AG04450 (cell line): Measurements from ENCODE around the gene STIM1. TPM values are rescaled to one million over a fixed set of nuclear protein-coding genes. Genes with fewer than 3 reads are reported as not detected.

ENCODE experiments used
- CTCF ChIA-PET: fragments of 300-600, 350-600 bp; formaldehyde crosslinking; extraction: SDS; loops from one replicate; lab custom pipeline; 2022; ENCODE audit warnings: antibody characterized with exemption, inconsistent platforms; lab: Charles Lee
- POLR2A ChIA-PET: fragments of 350-600 bp; formaldehyde crosslinking; extraction: SDS; loops from one replicate; lab custom pipeline; 2021; ENCODE audit warnings: antibody characterized with exemption, inconsistent platforms; lab: Yijun Ruan, JAX
- DNase-seq: peaks from one replicate; pipeline ENCODE4 v3.0.0-alpha.2; 2011; ENCODE audit warnings: low read depth, low spot score
- H3K27ac ChIP-seq: one replicate; pipeline ENCODE4 v1.5.1; 2012; ENCODE audit warnings: low read depth, low read length, control low read depth
- H3K27me3 ChIP-seq: one replicate; pipeline ENCODE4 v1.6.0; 2012; ENCODE audit warnings: low read length; ENCODE audit not compliant: control insufficient read depth, insufficient read depth
- H3K4me3 ChIP-seq: 2 replicates; pipeline ENCODE4 v1.5.1; 2011; ENCODE audit warnings: mild to moderate bottlenecking, low read depth, low read length, control low read depth
- H3K9me3 ChIP-seq: 2 replicates; pipeline ENCODE4 v1.5.1; 2012; ENCODE audit warnings: low read length; ENCODE audit not compliant: control insufficient read depth, insufficient read depth
- CTCF ChIP-seq: IDR thresholded peaks from 2 replicates; pipeline ENCODE4 v1.5.1; 2011; ENCODE audit warnings: low read depth, low read length, control low read depth, inconsistent platforms
- polyA plus RNA-seq: library from polyadenylated mRNA; depleted of rRNA; stranded (reverse); fragments of >200 nt; gene quantifications from 2 replicates; pipeline ENCODE4 v1.2.3, GENCODE V29; 2011

Gene STIM1
- polyA plus RNA-seq, 1 experiment, result 23.4 TPM

GRCh38 chr11:4065601-4066377, 210.3 kb downstream of the STIM1 start:
- no peak overlapping the region for H3K27ac ChIP-seq
- CTCF ChIA-PET, result interaction anchor here (0.6 to 20.7 kb wide), 2 partner anchors 50 to 217 kb away, joined by 5 to 1559 read pairs; partner anchors contain the start of genes RHOG and STIM1

GRCh38 chr11:4066910-4067309, 211.4 kb downstream of the STIM1 start:
- Histone ChIP-seq H3K27me3 (no peaks in the 10 kb centered on the region), H3K9me3 (no peaks in the 10 kb centered on the region), H3K4me3 (no peak overlapping the region), H3K27ac (no peak overlapping the region)
- no peak for DNase-seq
- ChIA-PET POLR2A (no interaction called here), CTCF (interaction anchor here (1.0 to 20.7 kb wide), 2 partner anchors 202 to 218 kb away, joined by 3 to 1559 read pairs; partner anchors contain the start of genes RHOG and STIM1)
- TF ChIP-seq CTCF, result no peak

More at GRCh38 chr11:4065601-4066377, 210.3 kb downstream of the STIM1 start:
- POLR2A ChIA-PET, result no interaction called here
- no peaks in the 10 kb centered on the region for H3K9me3 ChIP-seq
- no peak for TF ChIP-seq CTCF
- DNase-seq, result no peak
- H3K27me3 ChIP-seq, result no peaks in the 10 kb centered on the region
- H3K4me3 ChIP-seq, result no peak overlapping the region

- Histone ChIP-seq H3K9me3 (no peaks in the 10 kb centered on the region), H3K27ac (no peak overlapping the region), H3K27me3 (no peaks in the 10 kb centered on the region), H3K4me3 (no peak overlapping the region)
- no peak for TF ChIP-seq CTCF
- POLR2A ChIA-PET, result no interaction called here
- no peak for DNase-seq
- CTCF ChIA-PET, result interaction anchor here (20.7 kb wide), 1 partner anchor 220 kb away, joined by 1559 read pairs; the partner anchor contains the start of genes RHOG and STIM1
These were observed 213.5 kb downstream of the STIM1 start for GRCh38 chr11:4068962-4069361.

GRCh38 chr11:4071325-4071724, 215.9 kb downstream of the STIM1 start:
- Histone ChIP-seq H3K27me3 (no peaks in the 10 kb centered on the region), H3K4me3 (no peak overlapping the region), H3K27ac (no peak overlapping the region), H3K9me3 (no peaks in the 10 kb centered on the region)
- TF ChIP-seq CTCF, result no peak
- ChIA-PET POLR2A (interaction anchor here (1.0 to 2.1 kb wide), 2 partner anchors 216 to 230 kb away, joined by 6 to 9 read pairs; partner anchors contain the start of genes RHOG and STIM1), CTCF (interaction anchor here (1.1 to 20.7 kb wide), 20 partner anchors 8 to 263 kb away, joined by 3 to 1559 read pairs (median 14); partner anchors contain the start of genes PGAP2, RHOG and STIM1)
- no peak for DNase-seq

GRCh38 chr11:4071914-4072313, 216.4 kb downstream of the STIM1 start:
- DNase-seq, result no peak
- TF ChIP-seq CTCF, result no peak
- Histone ChIP-seq H3K27ac (peak overlapping the region; percentile 31), H3K9me3 (no peaks in the 10 kb centered on the region), H3K27me3 (no peaks in the 10 kb centered on the region), H3K4me3 (no peak overlapping the region)
- ChIA-PET POLR2A (interaction anchor here (1.0 to 2.1 kb wide), 3 partner anchors 217 to 231 kb away, joined by 6 to 10 read pairs (median 9); partner anchors contain the start of genes RHOG and STIM1), CTCF (interaction anchor here (0.5 to 20.7 kb wide), 42 partner anchors 8 to 317 kb away, joined by 3 to 1559 read pairs (median 9); partner anchors contain the start of genes PGAP2, RHOG and STIM1)
